Stimulated activated CD8-positive, alpha-beta memory T cell treated with anti-CD3 and anti-CD28 coated beads, Interleukin-2, amount 100 ng/mL, for 48 hours (primary cell): ENCODE data around the gene POLR1B.
A peak's percentile ranks its signal among the peaks of the same experiment; 100 is the strongest.
"Not testable (repeated sequence)": the region's sequence is repeated elsewhere in the genome, so short reads cannot be mapped to it uniquely, and the experiment has no call there.

Experiments used
- DNase-seq, 2 donors: peaks; one replicate each; pipeline ENCODE4 v3.0.0-alpha.2; 2020; ENCODE audit warnings: low read depth in 2 of 2

POLR1B gene

DNA sequence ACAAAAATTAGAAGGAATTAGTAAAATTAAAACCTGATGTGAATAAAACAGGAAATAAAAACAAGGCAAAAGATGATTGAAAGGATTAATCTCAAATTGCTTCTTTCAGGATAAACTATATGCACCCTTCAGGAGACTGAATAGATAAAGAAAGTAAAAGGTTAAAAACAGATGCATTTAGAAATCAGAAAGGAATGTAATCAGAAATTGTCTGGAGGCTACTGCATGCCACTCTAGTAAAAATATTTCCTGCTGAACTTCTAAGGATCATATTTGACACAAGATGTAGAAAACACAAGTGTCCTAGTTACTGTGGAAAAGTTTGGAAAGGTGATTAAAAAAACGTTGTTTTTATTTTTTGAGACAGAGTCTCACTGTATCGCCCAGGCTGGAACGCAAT is 58.4 kb downstream of the POLR1B start:
- DNase-seq: no peak

DNA sequence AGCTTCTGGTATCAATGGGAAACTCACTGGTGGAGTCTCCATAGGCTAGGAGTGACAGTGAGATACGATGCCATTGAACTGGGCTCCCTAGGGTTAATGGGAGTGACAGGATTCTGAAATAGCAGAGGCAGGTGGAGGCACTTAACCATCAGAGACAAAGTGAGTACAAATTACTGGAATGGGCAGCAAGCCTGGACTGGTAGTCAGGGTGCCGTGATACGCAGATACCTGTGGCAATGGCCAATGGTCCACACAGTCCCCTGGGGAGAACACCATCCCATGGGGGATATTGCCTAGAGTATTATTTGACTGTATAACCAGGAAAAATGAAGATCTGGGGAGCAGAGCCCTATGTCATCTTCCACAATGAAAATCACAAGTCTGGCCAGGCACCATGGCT is 59.5 kb downstream of the POLR1B start:
- DNase-seq: no peak

DNA sequence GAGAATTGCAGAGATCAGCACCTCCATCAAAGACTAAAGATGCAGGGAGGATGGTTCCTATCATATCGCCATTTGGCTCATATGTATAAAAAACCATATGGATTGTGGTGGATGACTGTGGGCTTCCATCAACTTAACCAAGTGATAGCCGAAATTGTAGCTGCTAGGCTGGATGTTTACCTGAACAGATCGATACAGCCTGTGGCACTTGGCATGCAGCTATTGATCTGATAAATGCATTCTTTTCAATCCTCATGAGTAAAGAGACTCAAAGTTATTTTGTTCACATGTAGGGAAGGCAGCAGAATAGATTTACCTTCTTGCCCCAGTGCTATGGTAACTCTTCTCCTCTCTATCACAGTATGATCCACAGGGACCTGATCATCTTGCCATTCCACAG is 60.7 kb downstream of the POLR1B start:
- DNase-seq: no peak

DNA sequence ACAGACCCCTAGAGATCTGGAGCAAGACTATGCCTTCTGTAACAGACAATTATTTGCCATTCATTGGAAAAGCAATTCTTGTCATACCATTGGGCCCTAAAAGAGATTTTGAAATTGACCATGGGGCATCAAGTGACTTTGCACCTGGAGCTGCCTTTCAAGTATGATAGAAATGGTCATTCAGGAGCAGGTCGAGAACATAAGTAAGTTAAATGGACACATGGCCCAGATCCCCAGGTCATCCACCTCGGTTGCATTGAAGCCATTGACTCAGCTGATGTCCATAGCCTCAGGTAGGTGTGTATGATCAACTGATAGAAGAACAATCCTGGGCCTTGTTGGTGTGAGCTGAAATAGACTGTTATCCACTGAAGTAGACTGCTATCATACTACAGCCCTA is 61.5 kb downstream of the POLR1B start:
- DNase-seq: no peak

DNA sequence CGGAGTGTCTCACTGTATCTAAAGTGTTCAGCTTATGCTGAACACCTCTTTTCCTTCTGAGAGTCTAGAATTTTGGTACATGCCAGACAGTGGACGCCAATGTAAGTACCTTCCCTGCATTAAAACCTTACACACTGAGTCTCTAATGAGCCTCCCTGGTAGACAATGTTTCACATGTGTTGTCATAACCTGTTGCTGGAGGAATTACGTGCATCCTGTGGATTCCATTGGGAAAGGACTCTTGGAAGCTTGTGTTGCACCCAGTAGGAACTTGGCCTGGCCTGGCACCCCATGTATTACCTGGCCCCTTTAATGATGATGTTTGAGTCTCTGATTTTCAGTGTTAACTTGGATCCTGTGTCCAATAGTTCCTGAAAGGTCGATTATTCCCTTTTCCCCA is 62.7 kb downstream of the POLR1B start:
- no peak for DNase-seq

DNA sequence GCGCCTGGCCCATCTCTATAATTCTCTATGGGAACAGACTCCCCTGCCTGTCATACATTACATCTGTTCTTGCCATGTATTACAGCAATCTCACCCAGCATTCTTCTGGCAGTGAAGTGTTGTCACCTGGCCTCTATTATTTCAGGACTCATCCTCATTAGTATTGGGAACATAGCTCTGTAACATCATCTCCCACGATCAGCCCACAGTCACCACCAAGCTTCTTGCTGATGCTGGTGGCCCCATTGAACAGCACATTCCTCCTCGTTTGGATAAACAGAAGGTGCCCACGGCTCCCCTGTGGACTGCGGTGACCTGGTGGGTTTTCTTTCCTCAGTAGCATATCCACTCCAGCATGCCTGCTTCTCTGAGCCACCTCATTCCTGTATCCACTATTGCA is 63.7 kb downstream of the POLR1B start:
- DNase-seq: no peak

DNA sequence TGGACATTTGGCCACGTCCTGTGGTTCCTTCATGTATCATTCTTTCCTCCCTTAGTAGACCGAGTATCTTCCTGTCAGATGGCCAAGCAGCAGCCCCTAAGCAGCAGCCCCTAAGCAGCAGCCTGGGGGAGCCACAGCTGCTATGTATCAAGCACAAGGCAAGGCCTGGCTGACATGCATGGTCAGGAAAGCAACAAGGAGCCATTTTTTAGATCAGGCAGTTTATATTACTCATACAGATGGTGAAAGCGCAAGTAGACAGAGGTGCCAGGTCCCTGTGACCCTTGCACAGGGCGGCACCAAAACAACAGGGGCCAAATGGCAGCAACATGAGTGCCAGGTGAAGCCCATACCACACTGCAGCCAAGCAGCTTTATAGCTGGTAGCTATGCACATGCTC is 64.3 kb downstream of the POLR1B start:
- DNase-seq: no peak

DNA sequence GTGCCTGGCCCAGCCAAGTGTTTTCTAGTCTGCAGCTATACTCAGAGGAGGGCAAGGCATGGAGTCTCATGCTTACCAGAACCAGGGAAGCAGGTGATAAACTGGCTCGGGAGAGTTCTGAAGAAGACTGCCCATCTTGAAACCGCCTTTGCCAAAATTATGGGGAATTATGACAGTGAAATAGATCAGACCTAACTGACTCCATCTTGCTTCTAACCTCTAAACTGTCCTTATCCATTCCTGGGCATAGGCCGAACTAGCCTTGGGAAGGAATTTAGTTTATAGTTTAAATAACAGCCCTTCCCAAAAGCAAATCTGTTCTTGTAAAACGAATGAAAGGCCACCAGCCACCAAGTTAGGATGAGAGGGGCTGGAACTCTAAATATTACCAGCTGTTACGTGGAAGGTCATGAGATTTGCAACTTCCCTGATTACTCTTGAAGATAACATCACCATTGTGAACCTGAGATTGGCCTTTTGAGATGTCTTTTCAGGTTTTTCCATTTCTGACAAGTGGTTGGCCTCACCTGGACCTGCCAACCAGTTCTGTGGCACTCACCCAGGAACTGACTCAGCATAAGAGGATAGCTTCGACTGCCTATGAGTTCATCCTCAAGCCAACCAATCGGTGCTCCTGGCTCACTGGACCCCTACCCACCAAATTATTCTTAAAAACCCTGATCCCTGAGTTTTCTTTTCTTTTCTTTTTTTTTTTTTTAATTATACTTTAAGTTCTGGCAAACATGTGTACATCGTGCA is 65.6 kb downstream of the POLR1B start:
- no peak for DNase-seq

DNA sequence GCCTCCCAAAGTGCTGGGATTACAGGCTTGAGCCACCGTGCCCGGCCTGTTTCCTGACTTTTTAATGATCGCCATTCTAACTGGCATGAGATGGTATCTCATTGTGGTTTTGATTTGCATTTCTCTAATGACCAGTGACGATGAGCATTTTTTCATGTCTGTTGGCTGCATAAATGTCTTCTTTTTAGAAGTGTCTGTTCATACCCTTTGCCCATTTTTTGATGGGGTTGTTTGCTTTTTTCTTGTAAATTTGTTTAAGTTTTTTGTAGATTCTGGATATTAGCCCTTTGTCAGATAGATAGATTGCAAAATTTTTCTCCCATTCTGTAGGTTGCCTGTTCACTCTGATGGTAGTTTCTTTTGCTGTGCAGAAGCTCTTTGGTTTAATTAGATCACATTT is 67.1 kb downstream of the POLR1B start:
- DNase-seq: not testable (repeated sequence)

DNA sequence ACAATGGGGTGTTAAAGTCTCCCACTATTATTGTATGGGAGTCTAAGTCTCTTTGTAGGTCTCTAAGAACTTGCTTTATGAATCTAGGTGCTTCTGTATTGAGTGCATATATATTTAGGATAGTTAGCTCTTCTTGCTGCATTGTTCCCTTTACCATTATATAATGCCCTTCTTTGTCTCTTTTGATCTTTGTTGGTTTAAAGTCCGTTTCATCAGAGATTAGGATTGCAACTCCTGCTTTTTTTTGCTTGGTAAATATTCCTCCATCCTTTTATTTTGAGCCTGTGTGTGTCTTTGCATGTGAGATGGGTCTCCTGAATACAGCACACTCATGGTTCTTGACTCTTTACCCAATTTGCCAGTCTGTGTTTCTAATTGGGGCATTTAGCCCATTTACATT is 70.0 kb downstream of the POLR1B start:
- not testable (repeated sequence) for DNase-seq

DNA sequence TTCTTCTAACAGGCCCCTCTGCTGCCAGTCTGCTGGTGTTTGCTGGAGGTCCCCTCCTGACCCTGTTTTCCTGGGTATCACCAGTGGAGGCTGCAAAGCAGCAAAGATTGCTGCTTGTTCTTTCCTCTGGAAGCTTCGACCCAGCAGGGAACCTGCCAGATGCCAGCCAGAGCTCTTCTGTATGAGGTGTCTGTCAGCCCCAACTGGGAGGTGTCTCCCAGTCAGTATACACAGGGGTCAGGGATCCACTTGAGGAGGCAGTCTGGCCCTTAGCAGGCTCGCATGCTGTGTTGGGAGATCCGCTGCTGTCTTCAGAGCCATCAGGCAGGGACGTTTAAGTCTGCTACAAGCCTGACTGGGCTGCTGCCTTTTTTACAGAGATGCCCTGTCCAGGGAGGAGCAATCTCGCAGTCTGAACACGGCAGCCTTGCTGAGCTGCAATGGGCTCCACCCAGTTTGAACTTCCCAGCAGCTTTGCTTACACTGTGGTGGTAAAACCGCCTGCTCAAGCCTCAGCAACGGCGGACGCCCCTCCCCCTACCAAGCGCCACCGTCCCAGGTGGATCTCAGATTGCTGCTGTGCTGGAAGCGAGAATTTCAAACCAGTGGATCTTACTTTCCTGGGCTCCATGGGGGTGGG is 72.1 kb downstream of the POLR1B start:
- no peak for DNase-seq

DNA sequence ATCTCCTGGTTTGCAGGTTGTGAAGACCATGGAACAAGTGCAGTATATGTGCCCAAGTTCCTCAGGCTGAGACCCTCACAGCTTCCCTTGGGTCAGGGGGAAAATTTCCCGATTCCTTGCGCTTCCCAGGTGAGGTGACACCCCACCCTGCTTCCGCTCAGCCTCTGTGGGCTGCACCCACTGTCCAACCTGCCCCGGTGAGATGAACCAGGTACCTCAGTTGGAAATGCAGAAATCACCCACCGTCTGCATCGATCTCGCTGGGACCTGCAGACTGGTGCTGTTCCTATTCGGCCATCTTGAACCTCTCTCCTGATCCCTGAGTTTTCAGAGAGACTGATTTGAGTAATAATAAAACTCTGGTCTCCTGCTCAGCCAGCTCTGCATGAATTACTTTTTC is 72.8 kb downstream of the POLR1B start:
- DNase-seq: no peak

DNA sequence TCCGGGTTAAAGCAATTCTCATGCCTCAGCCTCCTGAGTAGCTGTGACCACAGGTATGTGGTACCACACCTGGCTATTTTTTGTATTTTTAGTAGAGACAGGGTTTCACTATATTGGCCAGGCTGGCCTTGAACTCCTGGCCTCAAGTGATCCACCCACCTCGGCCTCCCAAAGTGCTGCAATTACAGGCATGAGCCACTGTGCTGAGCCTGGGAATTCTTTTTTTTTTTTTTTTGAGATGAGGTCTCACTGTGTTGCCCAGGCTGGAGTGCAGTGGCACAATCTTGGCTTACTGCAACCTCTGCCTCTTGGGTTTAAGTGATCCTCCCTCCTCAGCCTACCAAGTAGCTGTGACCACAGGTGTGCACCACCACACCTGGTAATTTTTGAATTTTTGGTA is 73.5 kb downstream of the POLR1B start:
- DNase-seq: not testable (repeated sequence)

DNA sequence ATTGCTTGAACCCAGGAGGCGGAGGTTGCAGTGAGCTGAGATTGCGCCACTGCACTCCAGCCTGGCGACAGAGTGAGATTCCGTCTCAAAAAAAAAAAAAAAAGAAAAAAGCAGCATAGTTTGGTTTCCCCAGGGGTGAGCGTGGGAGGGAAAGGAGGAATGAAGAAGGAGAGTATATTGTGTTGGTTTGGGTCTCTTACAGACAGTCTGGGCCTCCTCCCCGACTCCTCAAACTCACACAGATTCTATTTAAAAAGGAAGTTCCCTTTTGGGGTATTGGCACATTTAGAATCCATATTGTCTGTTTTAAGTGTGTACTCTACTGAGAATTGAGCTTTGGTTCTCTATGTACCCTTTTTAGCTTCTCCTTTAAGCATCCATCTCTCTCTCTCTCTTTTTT is 76.1 kb downstream of the POLR1B start:
- DNase-seq: no peak

DNA sequence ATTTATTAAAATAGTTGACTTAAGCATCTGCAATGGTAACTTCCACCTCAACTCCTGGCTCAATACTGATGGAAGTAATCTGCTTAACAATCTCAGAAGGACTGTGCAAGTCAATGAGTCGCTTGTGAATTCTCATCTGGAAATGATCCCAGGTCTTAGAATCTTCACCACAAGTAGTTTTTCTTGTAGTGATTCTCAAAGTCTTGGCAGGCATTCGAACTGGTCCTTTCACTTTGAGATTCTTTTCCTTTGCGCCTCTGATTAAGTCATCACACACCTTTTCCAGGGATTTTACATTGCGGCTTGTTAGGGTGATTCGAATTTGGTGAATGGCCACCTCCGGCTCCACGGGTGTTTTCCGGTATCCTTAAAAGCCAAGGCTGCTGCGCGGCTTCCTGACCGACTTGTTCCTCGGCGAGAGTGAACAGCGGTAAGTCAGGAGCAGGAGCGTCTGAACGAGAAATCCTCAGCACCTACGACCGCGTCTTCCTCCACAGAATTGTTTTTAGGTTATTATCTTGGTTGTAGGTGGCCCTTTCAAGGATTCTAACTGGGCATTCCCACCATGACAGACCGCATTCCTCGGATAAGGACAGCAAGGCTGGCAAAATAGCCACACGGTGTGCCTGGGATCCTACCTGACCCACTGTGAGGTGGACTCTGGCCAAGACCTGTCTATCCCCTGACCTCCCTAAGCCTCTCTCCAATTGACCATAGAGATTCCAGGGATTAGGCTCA is 79.7 kb downstream of the POLR1B start:
- no peak for DNase-seq

DNA sequence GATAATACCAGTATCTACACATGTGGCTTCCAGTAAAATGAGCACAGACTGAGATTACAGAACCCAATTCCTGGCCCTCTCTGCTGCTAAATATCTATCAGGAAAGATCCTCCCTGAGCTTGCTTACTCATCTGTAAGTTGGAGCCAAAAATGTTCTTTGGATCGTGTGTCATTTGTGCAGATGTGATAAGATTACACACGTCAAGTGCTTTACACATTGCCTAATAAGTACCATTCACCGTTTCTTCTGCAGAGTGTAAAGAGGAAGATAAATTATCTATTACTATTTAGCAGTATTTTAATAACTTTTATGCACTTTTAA is 80.2 kb downstream of the POLR1B start:
- no peak for DNase-seq

DNA sequence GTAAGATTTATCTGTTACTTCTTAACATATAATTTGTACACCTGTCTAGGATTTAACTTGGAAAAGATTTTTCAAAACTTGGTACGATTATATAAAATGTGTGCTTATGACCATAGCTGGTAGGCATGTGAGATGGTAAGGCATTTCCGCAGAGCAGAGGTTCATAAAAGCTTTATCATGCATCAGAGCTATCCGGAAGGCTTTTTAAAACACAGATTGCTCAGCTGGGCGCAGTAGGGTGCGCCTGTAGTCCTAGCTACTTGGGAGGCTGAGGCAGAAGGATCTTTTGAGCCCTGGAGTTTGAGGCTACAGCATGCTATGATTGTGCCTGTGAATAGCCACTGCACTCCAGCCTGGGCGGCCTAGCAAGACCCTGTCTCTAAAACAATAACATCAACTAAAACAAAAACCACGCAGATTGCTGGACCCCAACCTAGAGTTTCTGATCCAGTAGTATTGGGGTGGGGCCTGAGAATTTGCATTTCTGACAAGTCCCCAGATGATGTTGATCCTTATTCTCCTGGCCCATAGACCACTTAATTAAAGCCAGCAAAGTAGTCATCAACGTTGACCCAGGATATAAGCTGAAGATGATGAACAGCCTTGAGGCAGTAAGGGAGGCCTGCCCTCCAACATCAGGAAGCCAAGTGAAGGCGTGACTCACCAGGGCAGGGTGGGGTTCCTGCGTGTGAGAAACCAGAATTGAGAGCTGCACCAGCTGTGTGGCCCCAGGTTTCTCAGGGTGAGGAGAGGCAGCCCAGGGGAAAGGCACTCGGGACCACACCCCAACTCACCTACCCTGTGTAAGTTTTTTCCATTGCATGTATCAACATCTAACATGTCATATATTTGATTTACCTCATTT is 81.9 kb downstream of the POLR1B start:
- DNase-seq: peak in 1 of 2 donors; percentile 67

DNA sequence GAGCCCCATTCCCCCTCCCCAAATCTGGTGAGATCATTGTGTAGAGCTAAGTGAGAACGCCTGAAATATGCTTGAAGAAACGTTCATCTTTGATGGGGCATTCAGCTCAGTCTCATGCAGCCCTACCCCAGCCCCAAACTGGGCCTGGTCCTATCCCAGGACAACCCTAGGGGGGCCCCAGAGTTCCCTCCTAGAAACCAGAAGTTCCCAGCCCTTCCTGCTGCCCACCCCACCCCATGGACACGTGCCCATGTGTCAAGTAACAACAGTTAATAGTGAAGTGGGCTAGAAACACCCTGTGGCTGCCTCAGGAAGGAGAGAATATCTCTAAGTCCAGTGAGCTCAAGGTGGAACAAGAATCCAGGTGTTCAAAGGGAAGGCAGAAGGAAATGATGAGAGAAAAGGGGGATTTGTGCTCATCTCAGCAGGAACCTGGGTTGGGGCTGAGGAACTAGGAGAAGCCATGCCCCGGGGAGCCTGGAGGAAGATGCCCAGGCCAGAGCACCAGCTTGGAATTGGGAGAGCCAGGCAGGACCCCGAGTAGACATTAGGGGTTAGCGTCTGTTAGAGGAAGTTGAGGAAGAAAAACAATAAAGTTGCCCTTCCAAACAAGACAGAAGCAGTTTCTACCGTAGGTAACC is 83.3 kb downstream of the POLR1B start:
- no peak for DNase-seq

DNA sequence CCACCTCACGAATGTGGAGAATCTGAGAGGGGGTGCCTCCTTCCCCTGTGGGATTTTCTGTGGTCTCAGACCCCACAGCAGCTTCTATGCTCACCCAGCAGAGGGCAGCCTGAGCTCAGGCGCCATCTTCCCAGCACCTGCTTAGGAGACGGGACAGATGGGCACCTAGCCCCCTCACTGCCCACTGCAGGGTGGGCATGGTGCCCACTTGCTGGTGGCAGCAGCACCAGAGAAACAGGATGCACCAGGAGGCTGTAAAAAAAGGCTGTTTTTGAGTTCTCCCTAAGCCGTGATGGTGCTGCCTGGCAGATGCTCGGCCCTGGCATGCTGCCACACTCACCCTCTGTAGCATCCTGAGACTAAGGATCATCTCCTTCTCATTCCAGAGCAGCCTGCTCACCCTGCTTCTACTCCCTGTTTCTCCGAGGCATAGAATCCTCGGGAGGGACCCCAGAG is 84.4 kb downstream of the POLR1B start:
- DNase-seq: peak; percentile 37 to 39
